ENCODE data around the gene ARHGDIG. TPM values are rescaled to one million over a fixed set of nuclear protein-coding genes. Genes with fewer than 3 reads are reported as not detected.

The ARHGDIG gene
- total RNA-seq, 1 donor = not detected

GRCh38 chr16:262121-262745 is 18.2 kb upstream of the ARHGDIG start:
- no peak for DNase-seq (ENCODE audit: low read depth)
- TF ChIP-seq CTCF (IDR thresholded peaks at IDR 0.05; ENCODE audit: insufficient read depth, low read depth, low read length) = no peak
- no peak overlapping the region for H3K4me3 ChIP-seq (ENCODE audit: low read depth, low read length)

- H3K4me3 ChIP-seq (ENCODE audit: low read depth, low read length) = no peak overlapping the region
- no peak for TF ChIP-seq CTCF (IDR thresholded peaks at IDR 0.05; ENCODE audit: insufficient read depth, low read depth, low read length)
- DNase-seq (ENCODE audit: low read depth) = no peak
Observed at GRCh38 chr16:263182-263774, 17.1 kb upstream of the ARHGDIG start.

- no peak for DNase-seq (ENCODE audit: low read depth)
- no peak for TF ChIP-seq CTCF (IDR thresholded peaks at IDR 0.05; ENCODE audit: insufficient read depth, low read depth, low read length)
- H3K4me3 ChIP-seq (ENCODE audit: low read depth, low read length) = no peak overlapping the region
Observed at GRCh38 chr16:263944-264343, 16.4 kb upstream of the ARHGDIG start.

GRCh38 chr16:264440-264951 is 15.9 kb upstream of the ARHGDIG start:
- no peak for TF ChIP-seq CTCF (IDR thresholded peaks at IDR 0.05; ENCODE audit: insufficient read depth, low read depth, low read length)
- H3K4me3 ChIP-seq (ENCODE audit: low read depth, low read length) = no peak overlapping the region
- DNase-seq (ENCODE audit: low read depth) = no peak

GRCh38 chr16:265002-265529 is 15.3 kb upstream of the ARHGDIG start:
- no peak for TF ChIP-seq CTCF (IDR thresholded peaks at IDR 0.05; ENCODE audit: insufficient read depth, low read depth, low read length)
- DNase-seq (ENCODE audit: low read depth) = no peak
- H3K4me3 ChIP-seq (ENCODE audit: low read depth, low read length) = no peak overlapping the region

- no peak for DNase-seq (ENCODE audit: low read depth)
- no peak for TF ChIP-seq CTCF (IDR thresholded peaks at IDR 0.05; ENCODE audit: insufficient read depth, low read depth, low read length)
- no peak overlapping the region for H3K4me3 ChIP-seq (ENCODE audit: low read depth, low read length)
Observed at GRCh38 chr16:265711-266110, 14.7 kb upstream of the ARHGDIG start.
